DMS114 treated with DMSO at 0.1 percent for 48 hours (cell line): Measurements from ENCODE around the gene APOE.
"Not testable (repeated sequence)": the region's sequence is repeated elsewhere in the genome, so short reads cannot be mapped to it uniquely, and the experiment has no call there.

ENCODE experiments used
- DNase-seq: peaks from one replicate; lab custom pipeline; 2025; ENCODE audit not compliant: unreplicated experiment; lab: John Stamatoyannopoulos, UW

The APOE gene

DNA sequence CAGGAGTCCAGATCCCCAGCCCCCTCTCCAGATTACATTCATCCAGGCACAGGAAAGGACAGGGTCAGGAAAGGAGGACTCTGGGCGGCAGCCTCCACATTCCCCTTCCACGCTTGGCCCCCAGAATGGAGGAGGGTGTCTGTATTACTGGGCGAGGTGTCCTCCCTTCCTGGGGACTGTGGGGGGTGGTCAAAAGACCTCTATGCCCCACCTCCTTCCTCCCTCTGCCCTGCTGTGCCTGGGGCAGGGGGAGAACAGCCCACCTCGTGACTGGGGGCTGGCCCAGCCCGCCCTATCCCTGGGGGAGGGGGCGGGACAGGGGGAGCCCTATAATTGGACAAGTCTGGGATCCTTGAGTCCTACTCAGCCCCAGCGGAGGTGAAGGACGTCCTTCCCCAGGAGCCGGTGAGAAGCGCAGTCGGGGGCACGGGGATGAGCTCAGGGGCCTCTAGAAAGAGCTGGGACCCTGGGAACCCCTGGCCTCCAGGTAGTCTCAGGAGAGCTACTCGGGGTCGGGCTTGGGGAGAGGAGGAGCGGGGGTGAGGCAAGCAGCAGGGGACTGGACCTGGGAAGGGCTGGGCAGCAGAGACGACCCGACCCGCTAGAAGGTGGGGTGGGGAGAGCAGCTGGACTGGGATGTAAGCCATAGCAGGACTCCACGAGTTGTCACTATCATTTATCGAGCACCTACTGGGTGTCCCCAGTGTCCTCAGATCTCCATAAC lies at the start of gene APOE:
Gene APOE (plus strand): TSS at position 360 of the 724 bp plus-strand sequence. CDS start 829 bp downstream, outside the sequence.
- DNase-seq, result no peak

DNA sequence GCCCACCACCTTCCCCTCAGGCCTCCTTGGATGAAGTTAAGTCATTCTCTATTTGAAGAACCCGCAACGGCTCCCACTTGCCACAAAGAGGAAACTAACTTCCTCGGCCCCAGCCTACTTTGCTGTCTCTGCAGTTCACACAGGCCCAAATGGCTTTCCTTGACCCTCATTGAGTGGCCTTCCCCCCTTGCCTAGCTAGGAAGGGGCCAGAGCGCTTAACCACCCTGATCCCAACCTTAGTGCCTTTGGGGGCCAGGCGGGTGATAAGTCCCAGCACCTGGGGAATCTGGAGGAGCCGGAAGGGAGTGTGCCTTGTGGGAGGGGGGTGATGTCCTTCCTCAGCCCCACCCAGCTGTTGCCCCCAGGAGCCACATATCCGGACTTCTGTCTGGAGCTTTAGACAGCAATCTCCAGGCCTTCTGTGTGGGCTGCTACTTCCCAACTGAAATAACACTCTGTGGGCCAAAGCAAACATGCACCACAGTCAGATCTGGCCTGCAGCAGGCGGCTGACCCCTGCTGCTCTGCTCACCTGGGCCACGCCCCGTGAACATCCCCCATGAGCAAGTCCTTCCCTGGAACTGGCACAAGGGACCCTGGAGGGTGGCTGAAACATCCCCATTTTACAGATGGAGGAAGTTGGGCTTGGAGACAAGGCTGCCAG lies 49.0 kb upstream of the APOE start:
- no peak for DNase-seq

DNA sequence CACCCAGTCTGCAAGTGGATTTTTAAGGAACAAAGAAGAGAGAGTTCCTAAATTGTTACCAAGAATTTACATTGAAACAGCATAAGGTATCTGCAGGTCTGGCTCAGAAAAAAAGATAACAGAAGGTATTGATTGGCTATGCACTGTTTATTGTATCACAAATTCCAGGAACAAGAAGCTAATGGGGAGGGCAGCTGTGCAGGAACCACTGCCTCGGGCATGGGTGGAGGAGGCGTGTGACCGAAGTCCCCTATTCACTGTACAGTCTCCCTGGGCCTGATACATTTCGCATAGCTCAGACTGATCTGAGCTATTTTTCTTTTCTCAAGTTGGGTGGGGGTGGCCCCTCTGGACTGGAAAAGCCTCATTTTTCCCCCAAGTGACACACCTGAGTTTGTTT lies 47.8 kb upstream of the APOE start:
- DNase-seq, result no peak

DNA sequence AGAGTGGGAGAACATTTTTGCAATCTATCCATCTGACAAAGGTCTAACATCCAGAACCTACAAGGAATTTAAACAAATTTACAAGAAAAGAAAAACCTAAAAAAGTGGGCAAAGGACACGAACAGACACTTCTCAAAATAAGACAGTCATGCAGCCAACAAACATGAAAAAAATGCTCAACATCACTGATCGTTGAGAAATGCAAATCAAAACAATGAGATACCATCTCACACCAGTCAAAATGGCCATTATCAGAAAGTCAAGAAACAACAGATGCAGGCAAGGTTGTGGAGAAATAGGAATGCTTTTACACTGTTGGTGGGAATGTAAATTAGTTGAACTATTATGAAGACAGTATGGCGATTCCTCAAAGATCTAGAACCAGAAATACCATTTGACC lies 44.0 kb upstream of the APOE start:
- not testable (repeated sequence) for DNase-seq

DNA sequence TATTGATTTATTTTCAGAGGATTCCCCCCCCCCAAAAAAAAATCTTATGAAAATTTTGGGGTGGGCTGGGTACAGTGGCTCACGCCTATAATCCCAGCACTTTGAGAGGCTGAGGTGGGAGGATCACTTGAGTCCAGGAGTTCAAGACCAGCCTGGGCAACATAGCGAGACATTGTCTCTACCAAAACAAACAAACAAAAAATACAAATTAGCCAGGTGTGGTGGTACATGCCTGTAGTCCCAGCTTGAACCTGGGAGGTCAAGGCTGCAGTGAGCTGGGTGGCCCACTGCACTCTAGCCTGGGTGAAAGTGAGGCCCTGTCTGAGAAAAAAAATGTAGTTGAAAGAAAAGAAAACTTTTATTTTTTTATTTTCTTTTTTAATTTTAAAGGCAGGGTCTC lies 41.6 kb upstream of the APOE start:
- DNase-seq, result no peak

DNA sequence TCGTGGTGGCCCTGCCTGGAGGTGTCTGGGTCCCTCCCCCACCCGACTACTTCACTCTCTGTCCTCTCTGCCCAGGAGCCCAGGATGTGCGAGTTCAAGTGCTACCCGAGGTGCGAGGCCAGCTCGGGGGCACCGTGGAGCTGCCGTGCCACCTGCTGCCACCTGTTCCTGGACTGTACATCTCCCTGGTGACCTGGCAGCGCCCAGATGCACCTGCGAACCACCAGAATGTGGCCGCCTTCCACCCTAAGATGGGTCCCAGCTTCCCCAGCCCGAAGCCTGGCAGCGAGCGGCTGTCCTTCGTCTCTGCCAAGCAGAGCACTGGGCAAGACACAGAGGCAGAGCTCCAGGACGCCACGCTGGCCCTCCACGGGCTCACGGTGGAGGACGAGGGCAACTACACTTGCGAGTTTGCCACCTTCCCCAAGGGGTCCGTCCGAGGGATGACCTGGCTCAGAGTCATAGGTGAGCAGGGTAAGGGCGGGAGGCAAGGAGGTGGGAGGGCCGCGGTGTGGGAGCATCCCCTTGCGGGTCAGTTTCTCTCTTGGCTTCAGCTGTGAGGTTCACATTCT lies 40.3 kb upstream of the APOE start:
- DNase-seq, result no peak

DNA sequence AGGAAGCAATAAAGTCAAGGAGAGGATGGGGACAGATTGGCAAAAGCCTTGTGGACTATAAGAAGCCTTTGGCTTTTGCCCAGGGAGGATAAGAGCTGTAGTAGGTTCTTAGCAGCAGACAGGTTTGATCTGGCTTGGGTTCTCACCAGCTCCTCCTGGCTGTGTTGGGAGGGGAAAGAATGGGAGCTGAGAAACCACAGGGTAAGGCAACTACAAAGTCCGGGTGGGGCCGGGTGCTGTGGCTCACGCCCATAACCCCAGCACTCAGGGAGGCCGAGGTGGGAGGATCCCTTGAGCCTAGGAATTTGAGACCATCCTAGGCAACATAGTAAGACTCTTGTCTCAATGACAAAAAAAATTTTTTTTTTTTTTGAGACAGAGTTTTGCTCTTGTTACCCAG lies 38.9 kb upstream of the APOE start:
- DNase-seq, result no peak

DNA sequence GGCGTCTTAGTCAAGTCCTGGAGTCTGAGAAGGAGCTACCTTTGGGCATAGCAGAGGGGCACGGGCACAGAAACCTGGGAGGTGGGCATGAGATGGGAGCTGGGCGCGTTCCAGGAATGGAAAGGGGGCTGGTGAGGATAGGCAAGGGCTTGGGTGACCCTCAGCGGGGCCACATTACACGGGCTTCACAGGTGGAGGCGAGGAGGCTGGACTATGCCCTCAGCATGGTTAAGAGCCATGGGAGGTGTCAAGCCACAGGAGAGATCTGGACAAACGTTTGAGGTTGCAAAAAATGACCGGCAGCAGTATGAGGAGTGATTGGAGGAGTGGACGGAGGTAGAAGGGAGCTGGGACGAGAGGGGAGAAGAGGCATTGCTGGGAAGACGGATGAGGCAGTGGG lies 38.0 kb upstream of the APOE start:
- no peak for DNase-seq

DNA sequence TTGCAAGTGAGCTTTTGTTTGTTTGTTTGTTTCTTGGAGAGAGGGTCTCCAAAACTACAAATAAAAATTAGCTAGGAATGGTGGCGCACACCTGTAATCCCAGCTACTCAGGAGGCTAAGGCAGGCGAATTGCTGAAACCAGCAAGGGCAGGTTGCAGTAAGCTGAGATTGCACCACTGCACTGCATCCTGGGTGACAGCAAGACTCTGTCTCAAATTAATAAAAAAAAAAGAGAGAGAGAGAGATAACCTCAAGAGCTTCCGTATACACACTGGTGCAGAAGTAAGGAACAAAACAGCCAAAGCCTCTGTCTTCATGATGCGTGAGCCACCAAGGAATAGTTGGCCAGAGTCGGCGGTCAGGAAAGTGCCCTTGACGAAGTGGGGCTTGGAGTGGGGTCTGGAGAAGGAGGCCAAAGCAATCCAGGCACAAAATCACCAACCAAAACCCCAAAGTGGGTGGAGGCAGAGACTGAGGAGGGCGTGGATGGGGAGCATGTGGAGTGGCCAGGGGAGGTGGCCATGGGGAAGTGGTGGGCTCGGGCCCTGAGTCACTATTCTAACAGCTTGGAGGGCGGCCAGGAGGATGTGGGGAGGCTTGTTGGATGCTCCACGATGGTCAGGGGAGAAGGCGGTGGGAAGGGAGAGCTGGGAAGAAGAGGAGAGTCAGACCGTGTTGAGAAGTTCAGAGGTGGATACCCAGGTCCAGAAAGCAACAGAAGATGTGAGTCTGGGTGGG lies 35.7 kb upstream of the APOE start:
- DNase-seq, result no peak

DNA sequence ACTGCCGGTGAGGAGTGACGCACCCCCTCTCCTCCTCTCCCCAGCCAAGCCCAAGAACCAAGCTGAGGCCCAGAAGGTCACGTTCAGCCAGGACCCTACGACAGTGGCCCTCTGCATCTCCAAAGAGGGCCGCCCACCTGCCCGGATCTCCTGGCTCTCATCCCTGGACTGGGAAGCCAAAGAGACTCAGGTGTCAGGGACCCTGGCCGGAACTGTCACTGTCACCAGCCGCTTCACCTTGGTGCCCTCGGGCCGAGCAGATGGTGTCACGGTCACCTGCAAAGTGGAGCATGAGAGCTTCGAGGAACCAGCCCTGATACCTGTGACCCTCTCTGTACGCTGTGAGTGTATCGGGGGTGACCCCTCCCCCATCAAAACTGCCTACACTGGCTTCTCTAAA lies 33.8 kb upstream of the APOE start:
- DNase-seq, result no peak

DNA sequence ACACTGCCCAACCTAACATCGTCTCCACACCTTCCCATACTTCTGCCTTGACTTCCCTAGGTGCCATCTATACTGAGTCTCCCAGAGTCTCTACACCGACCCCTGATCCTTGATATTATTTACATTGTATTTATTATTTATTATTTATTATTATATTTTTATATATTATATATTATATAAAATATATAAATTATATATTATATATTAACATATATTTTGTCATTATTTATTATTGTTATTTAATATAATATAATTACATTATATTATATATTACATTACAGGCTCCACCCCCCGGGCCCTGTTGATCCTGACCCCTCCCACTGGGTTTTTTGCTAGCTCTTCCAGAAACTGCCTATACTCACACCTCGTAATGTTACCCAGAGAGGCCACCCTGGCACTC lies 32.9 kb upstream of the APOE start:
- no peak for DNase-seq

DNA sequence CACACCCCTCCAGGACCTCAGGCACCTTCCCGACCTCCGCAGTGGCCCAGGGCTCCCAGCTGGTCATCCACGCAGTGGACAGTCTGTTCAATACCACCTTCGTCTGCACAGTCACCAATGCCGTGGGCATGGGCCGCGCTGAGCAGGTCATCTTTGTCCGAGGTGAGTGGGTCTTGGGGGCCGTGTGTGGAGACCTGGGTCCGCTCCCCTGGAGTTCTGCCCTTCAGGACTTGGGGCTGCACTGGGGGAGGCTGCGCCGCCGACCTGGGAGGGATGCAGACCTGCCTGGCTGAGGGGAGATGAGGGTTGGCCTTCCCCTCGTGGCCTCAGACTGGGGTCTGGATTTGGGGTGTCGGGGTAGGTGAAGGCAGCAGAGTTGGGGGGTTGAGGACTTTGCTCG lies 31.3 kb upstream of the APOE start:
- no peak for DNase-seq

DNA sequence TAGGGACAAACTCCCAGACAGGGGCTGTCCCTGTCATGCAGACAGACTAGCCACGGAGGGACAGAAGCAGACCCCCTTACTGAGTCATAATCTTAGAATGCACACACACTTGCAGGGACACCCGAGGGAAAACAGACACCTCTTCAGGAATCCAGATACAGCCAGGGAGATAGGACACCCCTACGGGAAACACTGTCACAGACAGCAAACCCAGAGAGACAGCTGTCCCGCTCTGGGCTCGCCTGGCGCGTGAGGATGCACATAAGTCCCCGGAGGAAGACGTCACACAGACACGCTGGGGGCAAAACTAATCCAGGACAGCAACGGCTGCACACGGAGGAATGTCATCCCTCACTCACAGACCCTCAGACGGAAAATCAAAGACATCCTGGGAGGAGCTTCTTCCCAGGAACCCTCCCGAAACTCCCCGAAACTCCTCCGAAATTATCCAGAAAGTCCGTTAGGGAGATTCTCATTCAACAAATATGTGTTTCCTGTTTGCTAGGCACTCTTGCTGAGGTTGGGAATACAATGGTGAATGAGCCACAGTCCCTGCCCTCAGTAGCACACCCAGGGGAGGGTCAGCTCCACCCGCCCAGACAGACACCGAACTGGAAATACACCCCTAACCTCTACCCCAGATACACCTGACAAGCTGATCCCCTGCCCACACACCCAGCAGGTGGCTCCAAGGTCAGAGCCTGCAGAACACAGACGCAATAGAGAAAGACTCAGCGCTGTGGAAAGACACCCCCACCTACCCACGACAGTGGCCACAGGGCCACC lies 29.7 kb upstream of the APOE start:
- no peak for DNase-seq

DNA sequence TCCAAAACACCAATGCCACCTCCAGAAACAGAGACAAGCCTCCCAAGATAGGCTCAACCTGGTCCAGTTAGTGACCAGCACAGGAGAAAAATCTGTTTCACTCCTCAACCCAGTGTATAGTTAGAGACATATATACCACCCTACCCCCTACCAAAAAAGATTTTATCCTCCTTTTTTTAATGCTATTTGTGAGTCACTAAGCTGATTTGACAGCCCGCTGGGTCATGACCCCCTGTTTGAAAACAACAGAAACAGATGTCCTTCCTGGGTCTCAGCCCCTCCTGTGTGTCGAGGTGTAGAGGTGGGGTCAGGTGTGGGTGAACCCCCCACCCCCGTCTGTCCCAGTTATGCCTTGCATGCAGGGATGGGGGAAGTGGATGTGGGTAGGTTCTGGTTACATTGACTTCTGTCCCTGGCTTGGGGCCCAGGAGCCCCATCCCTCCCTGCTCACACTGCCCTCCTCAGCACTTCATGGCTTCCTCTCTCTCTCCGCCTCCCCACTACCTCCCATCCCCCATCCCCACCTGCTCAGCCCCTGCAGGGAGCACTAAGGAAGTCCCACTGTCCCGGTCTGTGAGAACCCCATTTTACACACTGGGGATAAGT lies 28.6 kb upstream of the APOE start:
- DNase-seq, result no peak

DNA sequence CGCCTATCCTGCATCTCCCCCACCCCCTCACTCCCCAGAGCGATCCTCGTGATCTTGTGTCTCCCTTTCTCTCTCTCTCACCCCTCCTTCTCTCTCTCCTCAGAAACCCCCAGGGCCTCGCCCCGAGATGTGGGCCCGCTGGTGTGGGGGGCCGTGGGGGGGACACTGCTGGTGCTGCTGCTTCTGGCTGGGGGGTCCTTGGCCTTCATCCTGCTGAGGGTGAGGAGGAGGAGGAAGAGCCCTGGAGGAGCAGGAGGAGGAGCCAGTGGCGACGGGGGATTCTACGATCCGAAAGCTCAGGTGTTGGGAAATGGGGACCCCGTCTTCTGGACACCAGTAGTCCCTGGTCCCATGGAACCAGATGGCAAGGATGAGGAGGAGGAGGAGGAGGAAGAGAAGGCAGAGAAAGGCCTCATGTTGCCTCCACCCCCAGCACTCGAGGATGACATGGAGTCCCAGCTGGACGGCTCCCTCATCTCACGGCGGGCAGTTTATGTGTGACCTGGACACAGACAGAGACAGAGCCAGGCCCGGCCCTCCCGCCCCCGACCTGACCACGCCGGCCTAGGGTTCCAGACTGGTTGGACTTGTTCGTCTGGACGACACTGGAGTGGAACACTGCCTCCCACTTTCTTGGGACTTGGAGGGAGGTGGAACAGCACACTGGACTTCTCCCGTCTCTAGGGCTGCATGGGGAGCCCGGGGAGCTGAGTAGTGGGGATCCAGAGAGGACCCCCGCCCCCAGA lies 27.3 kb upstream of the APOE start:
- no peak for DNase-seq

DNA sequence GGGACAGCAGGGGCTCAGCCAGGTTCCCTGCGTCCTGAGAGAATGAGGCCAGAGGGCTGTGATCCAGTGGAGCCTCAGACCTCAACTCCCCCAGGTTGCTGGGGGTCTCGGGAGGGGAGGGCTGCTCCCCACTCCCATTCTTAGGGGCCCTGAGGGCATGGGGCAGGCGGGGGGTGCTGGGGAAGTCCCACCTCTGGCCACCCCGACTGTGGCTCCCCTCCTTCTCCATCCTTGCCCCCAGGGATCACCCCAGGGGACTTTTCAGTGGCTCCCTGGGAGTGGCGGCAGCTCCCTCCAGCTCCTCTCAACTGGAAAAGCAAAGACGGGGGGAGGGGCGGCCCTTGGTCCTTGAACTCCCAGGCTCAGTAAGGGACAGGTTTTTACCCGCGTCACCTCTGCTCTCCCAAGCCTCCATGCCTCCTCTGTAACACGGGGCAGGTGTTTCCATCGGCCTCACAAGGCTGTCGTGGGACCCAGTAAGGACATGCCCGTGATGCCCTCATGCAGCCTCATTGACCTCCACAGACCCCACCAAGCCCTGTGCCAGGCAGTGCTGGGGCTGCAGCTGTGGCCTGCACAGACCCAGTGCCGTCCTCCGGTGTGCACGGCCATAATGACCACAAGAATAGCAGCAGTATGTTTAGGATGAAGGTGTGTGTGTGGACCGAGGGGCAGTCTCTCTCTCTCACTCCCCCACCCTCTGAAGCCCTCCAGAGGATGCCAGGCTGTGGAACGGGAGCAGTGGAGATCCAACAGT lies 26.1 kb upstream of the APOE start:
- DNase-seq, result no peak

DNA sequence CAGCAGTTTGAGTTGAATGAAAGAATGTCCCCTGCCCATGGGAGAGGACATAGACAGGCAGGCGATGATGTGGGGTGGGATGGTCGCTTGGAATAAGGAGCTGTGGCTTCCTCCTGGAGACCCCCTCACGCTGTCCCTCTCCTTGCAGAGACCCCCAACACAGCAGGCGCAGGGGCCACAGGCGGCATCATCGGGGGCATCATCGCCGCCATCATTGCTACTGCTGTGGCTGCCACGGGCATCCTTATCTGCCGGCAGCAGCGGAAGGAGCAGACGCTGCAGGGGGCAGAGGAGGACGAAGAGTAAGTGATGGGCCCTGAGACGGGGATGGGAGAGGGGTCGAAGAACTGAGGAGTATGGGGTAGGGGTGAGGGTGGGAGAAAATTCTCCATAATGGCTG lies 23.5 kb upstream of the APOE start:
- DNase-seq, result no peak

DNA sequence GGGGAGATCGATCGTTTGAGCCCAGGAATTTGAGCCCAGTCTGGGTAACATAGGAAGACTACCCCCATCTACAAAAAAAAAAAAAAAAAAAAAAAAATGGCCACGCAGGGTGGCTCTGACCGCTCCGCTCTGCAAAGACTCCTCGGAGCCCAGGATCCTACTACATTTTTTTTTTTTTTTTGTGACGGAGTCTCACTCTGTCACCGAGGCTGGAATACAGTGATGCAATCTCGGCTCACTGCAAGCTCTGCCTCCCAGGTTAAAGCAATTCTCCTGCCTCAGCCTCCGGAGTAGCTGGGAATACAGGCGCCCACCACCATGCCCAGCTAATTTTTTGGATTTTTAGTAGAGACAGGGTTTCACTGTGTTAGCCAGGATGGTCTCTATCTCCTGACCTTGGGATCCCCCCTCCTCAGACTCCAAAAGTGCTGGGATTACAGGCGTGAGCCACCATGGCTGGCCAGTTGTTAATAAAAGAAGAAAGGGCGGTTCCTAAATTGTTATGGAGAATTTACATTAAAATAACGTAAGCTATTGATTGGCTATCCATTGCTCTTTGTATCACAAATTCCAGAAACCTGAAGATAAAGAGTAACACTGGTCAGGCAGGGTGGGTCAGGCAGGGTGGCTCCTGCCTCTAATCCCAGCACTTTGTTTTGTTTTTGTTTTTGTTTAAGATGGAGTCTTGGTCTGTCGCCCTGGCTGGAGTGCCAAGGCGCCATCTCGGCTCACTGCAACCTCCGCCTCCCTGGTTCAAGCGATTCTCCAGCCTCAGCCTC lies 22.8 kb upstream of the APOE start:
- not testable (repeated sequence) for DNase-seq
